ENCODE results near the gene PDZD7. TPM values are rescaled to one million over a fixed set of nuclear protein-coding genes. Genes with fewer than 3 reads are reported as not detected.
A peak's percentile ranks its signal among the peaks of the same experiment; 100 is the strongest.

Gene PDZD7
- total and polyA plus RNA-seq, 2 of the 8 experiments (the other 6 are each of a cell fraction or from before 2014, with no cell fraction given): 0.88 to 1.6 TPM

DNA sequence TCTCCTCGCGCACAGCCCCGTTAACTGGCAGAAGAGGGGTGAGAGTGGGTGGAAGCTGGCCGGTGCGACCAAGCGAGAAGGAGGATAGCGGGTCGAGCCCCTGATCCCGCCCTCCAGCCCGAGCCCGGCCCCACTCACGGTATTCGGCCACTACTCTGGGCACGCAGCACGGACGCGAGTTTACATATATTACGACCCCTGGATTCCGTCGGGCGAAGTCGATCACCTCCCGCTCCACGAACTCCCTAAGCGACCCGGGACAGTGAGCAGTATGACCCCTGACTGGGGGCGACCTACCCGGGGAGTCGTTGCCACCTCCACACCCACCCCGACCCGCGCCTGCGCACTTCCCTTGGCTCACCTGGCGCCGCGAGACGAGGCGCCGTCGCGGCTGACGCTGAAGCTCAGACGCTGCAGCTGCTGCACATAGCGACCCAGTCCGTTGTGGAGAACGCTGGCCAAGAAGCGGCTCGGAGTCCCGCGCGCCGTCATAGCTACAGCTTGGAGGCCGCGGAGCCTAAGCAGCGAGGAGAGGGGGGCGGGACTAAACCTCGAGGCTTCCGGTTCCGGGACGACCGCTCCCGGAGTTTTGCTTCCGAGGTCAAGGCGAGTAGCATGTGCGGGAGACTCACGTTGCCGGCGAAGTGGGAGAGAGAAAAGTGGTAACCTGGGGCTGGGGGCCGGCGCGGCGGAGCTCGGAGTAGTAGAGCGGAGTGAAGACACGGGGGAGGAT, 43.8 kb downstream of the PDZD7 start, which contains the start of the genes MRPL43 and TWNK (continued):
- TF ChIP-seq HDAC6 (IDR thresholded peaks at IDR 0.05; ENCODE audit: low read depth, low read length) (no peak), RNF2 (IDR thresholded peaks at IDR 0.05; ENCODE audit: borderline replicate concordance, low read depth, low read length, missing control alignments, poor library complexity, severe bottlenecking) (no peak), TBP (IDR thresholded peaks at IDR 0.05; ENCODE audit: low read depth, low read length) (peak; percentile 60), ZNF274 (IDR thresholded peaks at IDR 0.05; ENCODE audit: borderline replicate concordance, extremely low read depth, low read length) (no peak), RBBP5 (IDR thresholded peaks at IDR 0.05; ENCODE audit: borderline replicate concordance, low read depth, low read length) (peak; percentile 99), CHD2 (IDR thresholded peaks at IDR 0.05; ENCODE audit: low read length) (peak; percentile 86), ASH2L (IDR thresholded peaks at IDR 0.05; ENCODE audit: low read length) (peak; percentile 84), CREB1 (IDR thresholded peaks at IDR 0.05) (no peak; the same call in none of the 2 replicates), EP300 (IDR thresholded peaks at IDR 0.05; ENCODE audit: borderline replicate concordance in 1 of 2, low read depth in 2 of 2, low read length in 2 of 2) (no peak), RFX5 (IDR thresholded peaks at IDR 0.05; ENCODE audit: borderline replicate concordance, low read depth, low read length) (no peak), SIRT6 (IDR thresholded peaks at IDR 0.05; ENCODE audit: low read length) (no peak), POU5F1 (IDR thresholded peaks at IDR 0.05; ENCODE audit: low read depth, low read length) (no peak), CHD1 (IDR thresholded peaks at IDR 0.05; ENCODE audit: low read depth, low read length) (no peak), GTF2F1 (IDR thresholded peaks at IDR 0.05; ENCODE audit: borderline replicate concordance, low read depth, low read length) (no peak), SP4 (IDR thresholded peaks at IDR 0.05; ENCODE audit: low read length) (no peak; the same call in 1 of the 2 replicates), RXRA (IDR thresholded peaks at IDR 0.05; ENCODE audit: insufficient read depth, low read depth, low read length) (no peak), NRF1 (IDR thresholded peaks at IDR 0.05; ENCODE audit: low read depth, low read length) (peak; percentile 45), KDM1A (IDR thresholded peaks at IDR 0.05; ENCODE audit: borderline replicate concordance, low read length) (no peak), CBX5 (IDR thresholded peaks at IDR 0.05; ENCODE audit: low read depth, low read length) (no peak), E2F6 (IDR thresholded peaks at IDR 0.05) (peak; percentile 82), KDM4A (IDR thresholded peaks at IDR 0.05; ENCODE audit: low read depth, low read length, severe bottlenecking) (peak; percentile 71), POLR2A (IDR thresholded peaks at IDR 0.05; ENCODE audit: control extremely low read depth in 1 of 2, low read depth in 2 of 2, low read length in 2 of 2) (peak; percentile 36 to 63; a peak in 2 of 3 replicates), SIN3A (conservative IDR thresholded peaks at IDR 0.05 in 1 of 2, IDR thresholded peaks at IDR 0.05 in 1 of 2; ENCODE audit: low read depth in 1 of 2, low read length in 2 of 2) (peak; percentile 84 to 95; a peak in 2 of 4 replicates)
- TF ChIP-seq, protein P1, sequence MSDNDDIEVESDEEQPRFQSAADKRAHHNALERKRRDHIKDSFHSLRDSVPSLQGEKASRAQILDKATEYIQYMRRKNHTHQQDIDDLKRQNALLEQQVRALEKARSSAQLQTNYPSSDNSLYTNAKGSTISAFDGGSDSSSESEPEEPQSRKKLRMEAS (IDR thresholded peaks at IDR 0.05): peak; percentile 97

All from H1 (cell line).